PC-3 (cell line): Measurements from ENCODE around the gene DGKE. TPM values are rescaled to one million over a fixed set of nuclear protein-coding genes. Genes with fewer than 3 reads are reported as not detected.

ENCODE experiments used
- ATAC-seq: fragments of 200-7000 bp; cut with Tn5 transposase; 2 replicates; pipeline ENCODE4 v1.9.1; 2020; ENCODE audit warnings: mild to moderate bottlenecking, moderate library complexity
- BruUV-seq: library from RNA; stranded (reverse); fragments of 400-500 nt; replicated peaks from 2 replicates; lab custom pipeline; 2021; lab: Mats Ljungman, UMichigan
- CTCF ChIA-PET: fragments of 300-600 bp; sonication (Branson Sonifier 250); formaldehyde crosslinking; loops from one replicate; lab custom pipeline; 2022; ENCODE audit warnings: antibody characterized with exemption; lab: Charles Lee
- POLR2A ChIA-PET: fragments of 300-600 bp; sonication (Branson Sonifier 250); formaldehyde crosslinking; loops from one replicate; lab custom pipeline; 2022; ENCODE audit warnings: antibody characterized with exemption; ENCODE audit not compliant: unreplicated experiment; lab: Charles Lee
- DNase-seq: peaks from one replicate; pipeline ENCODE4 v3.0.0-alpha.2; 2015
- H2AFZ ChIP-seq: fragments of 300-600 bp; sonication (generic); 2 replicates; pipeline ENCODE4 v1.6.0; 2016; ENCODE audit warnings: antibody characterized with exemption, low read length
- H3F3A ChIP-seq: fragments of 300-600 bp; sonication (generic); one replicate; pipeline ENCODE4 v1.6.0; 2017; ENCODE audit warnings: antibody characterized with exemption, low read length, control low read depth, mild to moderate bottlenecking; ENCODE audit not compliant: unreplicated experiment
- H3K27ac ChIP-seq: fragments of 300-600 bp; sonication (generic); 2 replicates; pipeline ENCODE4 v1.5.1; 2016; ENCODE audit warnings: mild to moderate bottlenecking, low read length
- H3K27me3 ChIP-seq: fragments of 300-600 bp; sonication (generic); 2 replicates; pipeline ENCODE4 v1.6.1; 2016; ENCODE audit warnings: low read length, mixed read lengths
- H3K36me3 ChIP-seq: fragments of 300-600 bp; sonication (generic); 2 replicates; pipeline ENCODE4 v1.6.1; 2016; ENCODE audit warnings: low read depth, mixed run types, low read length, mixed read lengths
- H3K4me1 ChIP-seq: fragments of 300-600 bp; sonication (generic); 2 replicates; pipeline ENCODE4 v1.5.1; 2016; ENCODE audit warnings: low read length; ENCODE audit not compliant: insufficient read depth
- H3K4me2 ChIP-seq: fragments of 300-600 bp; sonication (generic); 2 replicates; pipeline ENCODE4 v1.6.0; 2016; ENCODE audit warnings: low read length
- H3K4me3 ChIP-seq: fragments of 300-600 bp; sonication (generic); 2 replicates; pipeline ENCODE4 v1.5.1; 2016; ENCODE audit warnings: mild to moderate bottlenecking, low read length, mixed read lengths
- H3K79me2 ChIP-seq: fragments of 300-600 bp; sonication (generic); 2 replicates; pipeline ENCODE4 v1.6.1; 2017; ENCODE audit warnings: low read length, mixed read lengths
- H3K9ac ChIP-seq: fragments of 300-600 bp; sonication (generic); 2 replicates; pipeline ENCODE4 v1.6.0; 2016; ENCODE audit warnings: mild to moderate bottlenecking, low read length
- H3K9me2 ChIP-seq: fragments of 300-600 bp; sonication (generic); replicated peaks from 2 replicates; pipeline ENCODE4 v1.6.1; 2016; ENCODE audit warnings: mixed run types, low read length, mixed read lengths
- H3K9me3 ChIP-seq: fragments of 300-600 bp; sonication (generic); 2 replicates; pipeline ENCODE4 v1.6.1; 2016; ENCODE audit warnings: low read length, mixed read lengths
- H4K20me1 ChIP-seq: fragments of 300-600 bp; sonication (generic); 2 replicates; pipeline ENCODE4 v1.6.1; 2016; ENCODE audit warnings: low read length, mixed read lengths
- EZH2 ChIP-seq: fragments of 300-600 bp; sonication (generic); IDR thresholded peaks from one replicate; pipeline ENCODE4 v1.6.1; 2017; ENCODE audit warnings: antibody characterized with exemption, mild to moderate bottlenecking, low read length; ENCODE audit not compliant: unreplicated experiment
- EZH2phosphoT487 ChIP-seq: fragments of 300-600 bp; sonication (generic); IDR thresholded peaks from 2 replicates; pipeline ENCODE4 v1.6.1; 2018; ENCODE audit warnings: mild to moderate bottlenecking, antibody characterized with exemption, low read length, borderline replicate concordance
- intact Hi-C: fragments of 100-400 bp; cut with micrococcal nuclease; formaldehyde crosslinking; loops from 2 replicates; pipeline ENCODE4 v1.9.0; 2023
- total RNA-seq: library from RNA; depleted of rRNA; stranded (reverse); fragments of >200 nt; gene quantifications from 2 replicates; pipeline ENCODE4 v1.2.3, GENCODE V29; 2014
- TF ChIP-seq, protein P1 (sequence below): fragments of 300-600 bp; sonication (generic); conservative IDR thresholded peaks from 2 replicates; pipeline ENCODE4 v1.5.1; 2017; ENCODE audit warnings: antibody characterized with exemption, low read depth, mild to moderate bottlenecking, low read length

Gene DGKE
- total RNA-seq, 1 experiment from 2014 or later = 8.4 TPM

DNA sequence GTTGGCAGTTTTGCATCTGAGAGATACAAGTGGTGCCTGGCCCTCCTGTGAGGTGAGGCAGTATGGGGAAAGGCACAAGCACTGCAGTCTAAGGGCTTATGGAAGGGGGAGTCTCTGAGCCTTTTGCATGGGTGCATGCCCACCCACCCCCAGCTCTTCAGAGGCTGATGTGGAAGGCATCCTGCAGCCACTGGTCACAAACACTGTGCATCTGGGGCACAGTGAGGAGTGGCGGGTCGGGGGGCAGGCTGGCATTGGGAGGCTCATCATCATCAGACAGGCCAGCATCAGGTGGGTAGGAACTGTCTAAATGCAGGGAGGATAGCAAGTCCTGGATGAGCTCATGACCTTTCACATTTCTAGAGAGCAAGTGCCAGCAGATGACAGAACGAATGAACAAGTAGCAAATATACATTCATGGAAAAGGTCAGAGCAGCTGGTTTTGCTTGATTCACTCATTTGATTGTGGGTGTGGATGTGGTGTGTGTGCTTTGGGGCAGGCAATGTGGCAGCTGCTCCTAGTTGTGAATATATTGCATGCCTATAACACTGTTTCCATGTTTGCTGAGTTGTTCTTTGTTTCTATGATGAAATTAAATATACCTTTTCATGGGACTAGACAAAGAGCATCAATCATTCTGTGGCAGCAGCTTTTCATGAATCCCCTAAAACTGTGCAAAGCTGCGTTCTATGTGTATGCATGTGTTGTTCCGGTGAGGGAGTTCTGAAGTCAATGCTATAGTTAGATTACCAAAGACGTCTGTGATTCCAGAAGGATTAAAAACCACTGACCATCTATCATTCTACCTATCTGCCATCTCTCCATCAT lies 50.7 kb downstream of the DGKE start:
- H2AFZ ChIP-seq = no peak overlapping the region
- H3K79me2 ChIP-seq = no peaks in the 10 kb centered on the region
- intact Hi-C loops = no loop called here
- H3K27me3 ChIP-seq = no peaks in the 10 kb centered on the region
- POLR2A ChIA-PET = interaction anchor here (0.7 kb wide), 1 partner anchor 67 kb away, joined by 5 read pairs; no protein-coding TSS in a partner anchor
- CTCF ChIA-PET = no interaction called here
- no peaks in the 10 kb centered on the region for H3F3A ChIP-seq
- H3K4me2 ChIP-seq = no peak overlapping the region
- H3K9me2 ChIP-seq = no peaks in the 10 kb centered on the region
- BruUV-seq = TSS peak; percentile 5
- TF ChIP-seq EZH2phosphoT487 (no peak), EZH2 (no peak)
- TF ChIP-seq, protein P1, sequence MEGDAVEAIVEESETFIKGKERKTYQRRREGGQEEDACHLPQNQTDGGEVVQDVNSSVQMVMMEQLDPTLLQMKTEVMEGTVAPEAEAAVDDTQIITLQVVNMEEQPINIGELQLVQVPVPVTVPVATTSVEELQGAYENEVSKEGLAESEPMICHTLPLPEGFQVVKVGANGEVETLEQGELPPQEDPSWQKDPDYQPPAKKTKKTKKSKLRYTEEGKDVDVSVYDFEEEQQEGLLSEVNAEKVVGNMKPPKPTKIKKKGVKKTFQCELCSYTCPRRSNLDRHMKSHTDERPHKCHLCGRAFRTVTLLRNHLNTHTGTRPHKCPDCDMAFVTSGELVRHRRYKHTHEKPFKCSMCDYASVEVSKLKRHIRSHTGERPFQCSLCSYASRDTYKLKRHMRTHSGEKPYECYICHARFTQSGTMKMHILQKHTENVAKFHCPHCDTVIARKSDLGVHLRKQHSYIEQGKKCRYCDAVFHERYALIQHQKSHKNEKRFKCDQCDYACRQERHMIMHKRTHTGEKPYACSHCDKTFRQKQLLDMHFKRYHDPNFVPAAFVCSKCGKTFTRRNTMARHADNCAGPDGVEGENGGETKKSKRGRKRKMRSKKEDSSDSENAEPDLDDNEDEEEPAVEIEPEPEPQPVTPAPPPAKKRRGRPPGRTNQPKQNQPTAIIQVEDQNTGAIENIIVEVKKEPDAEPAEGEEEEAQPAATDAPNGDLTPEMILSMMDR = no peak
- H3K9me3 ChIP-seq = peaks cover 9% of the 10 kb centered on the region; the same call in 1 of the 2 replicates
- H3K4me3 ChIP-seq = no peak overlapping the region
- H3K36me3 ChIP-seq = peaks cover 26% of the 10 kb centered on the region
- no peak overlapping the region for H3K27ac ChIP-seq
- no peak for DNase-seq
- no peaks in the 10 kb centered on the region for H3K4me1 ChIP-seq
- ATAC-seq = peak; percentile 4; the same call in 1 of the 2 replicates
- no peaks in the 10 kb centered on the region for H4K20me1 ChIP-seq
- no peak overlapping the region for H3K9ac ChIP-seq

DNA sequence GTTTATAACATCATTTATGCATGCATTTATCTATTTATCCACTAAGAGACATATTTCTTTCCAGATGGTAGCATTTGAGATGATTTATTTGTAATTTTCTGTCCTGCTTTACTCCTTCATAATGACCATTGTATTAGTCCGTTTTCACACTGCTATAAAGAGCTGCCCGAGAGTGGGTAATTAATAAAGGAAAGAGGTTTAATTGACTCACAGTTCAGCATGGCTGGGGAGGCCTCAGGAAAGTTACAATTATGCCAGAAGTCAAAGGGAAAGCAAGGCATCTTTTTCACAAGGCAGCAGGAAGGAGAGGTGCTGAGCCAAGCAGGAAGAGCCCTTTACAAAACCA lies 51.3 kb downstream of the DGKE start:
- H4K20me1 ChIP-seq = no peaks in the 10 kb centered on the region
- H3K36me3 ChIP-seq = peaks cover 32% of the 10 kb centered on the region
- H3F3A ChIP-seq = no peaks in the 10 kb centered on the region
- intact Hi-C loops = no loop called here
- H3K4me1 ChIP-seq = no peaks in the 10 kb centered on the region
- no peak overlapping the region for H3K4me2 ChIP-seq
- ChIA-PET CTCF (no interaction called here), POLR2A (no interaction called here)
- TF ChIP-seq, protein P1 = no peak
- TF ChIP-seq EZH2phosphoT487 = no peak
- no peak for TF ChIP-seq EZH2
- no peak overlapping the region for H3K9ac ChIP-seq
- no peak overlapping the region for H3K4me3 ChIP-seq
- no peak for DNase-seq
- H3K27ac ChIP-seq = no peak overlapping the region
- no peaks in the 10 kb centered on the region for H3K9me2 ChIP-seq
- no peaks in the 10 kb centered on the region for H3K27me3 ChIP-seq
- H2AFZ ChIP-seq = no peak overlapping the region
- peaks cover 9% of the 10 kb centered on the region; the same call in 1 of the 2 replicates for H3K9me3 ChIP-seq
- H3K79me2 ChIP-seq = no peaks in the 10 kb centered on the region
- no peak for ATAC-seq
- BruUV-seq = no TSS peak

DNA sequence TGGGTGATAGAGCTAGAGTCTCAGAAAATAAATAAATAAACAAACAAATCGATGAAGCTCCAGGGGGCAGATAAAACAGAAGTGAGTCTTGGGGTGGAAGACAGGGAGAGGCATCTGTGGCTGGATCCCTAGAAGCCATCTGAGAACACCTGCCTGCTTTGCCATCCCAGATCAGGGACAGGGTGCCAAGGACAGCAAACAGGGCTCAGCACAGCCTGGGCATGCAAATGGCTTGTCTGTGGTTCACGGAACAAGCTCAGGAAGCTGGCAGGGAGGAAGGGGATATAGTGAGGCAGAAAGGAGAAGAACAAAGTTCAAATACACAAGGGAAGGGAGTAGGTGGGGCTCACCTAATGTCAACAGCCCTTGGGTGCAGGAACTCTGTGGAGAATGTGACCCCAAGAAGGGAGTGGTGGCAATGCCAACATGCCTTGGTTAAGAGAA lies 52.4 kb downstream of the DGKE start:
- no TSS peak for BruUV-seq
- Histone ChIP-seq H2AFZ (no peak overlapping the region), H3K79me2 (no peaks in the 10 kb centered on the region), H3K36me3 (peaks cover 42% of the 10 kb centered on the region), H4K20me1 (no peaks in the 10 kb centered on the region), H3F3A (no peaks in the 10 kb centered on the region), H3K9me3 (peaks cover 9% of the 10 kb centered on the region; the same call in 1 of the 2 replicates), H3K4me3 (no peak overlapping the region), H3K9ac (no peak overlapping the region), H3K4me1 (no peaks in the 10 kb centered on the region), H3K27me3 (no peaks in the 10 kb centered on the region), H3K9me2 (no peaks in the 10 kb centered on the region), H3K27ac (no peak overlapping the region), H3K4me2 (no peak overlapping the region)
- ChIA-PET CTCF (interaction anchor here (0.7 kb wide), 1 partner anchor 56 kb away, joined by 4 read pairs; no protein-coding TSS in a partner anchor), POLR2A (no interaction called here)
- DNase-seq (no peak), ATAC-seq (no peak)
- intact Hi-C loops = no loop called here
- TF ChIP-seq EZH2 (no peak), EZH2phosphoT487 (no peak)
